NCI-H2196 (cell line): ENCODE measurements around the gene ANKH.

Experiments used
- DNase-seq: peaks from one replicate; lab custom pipeline; 2025; ENCODE audit not compliant: unreplicated experiment; lab: John Stamatoyannopoulos, UW

The ANKH gene

DNA sequence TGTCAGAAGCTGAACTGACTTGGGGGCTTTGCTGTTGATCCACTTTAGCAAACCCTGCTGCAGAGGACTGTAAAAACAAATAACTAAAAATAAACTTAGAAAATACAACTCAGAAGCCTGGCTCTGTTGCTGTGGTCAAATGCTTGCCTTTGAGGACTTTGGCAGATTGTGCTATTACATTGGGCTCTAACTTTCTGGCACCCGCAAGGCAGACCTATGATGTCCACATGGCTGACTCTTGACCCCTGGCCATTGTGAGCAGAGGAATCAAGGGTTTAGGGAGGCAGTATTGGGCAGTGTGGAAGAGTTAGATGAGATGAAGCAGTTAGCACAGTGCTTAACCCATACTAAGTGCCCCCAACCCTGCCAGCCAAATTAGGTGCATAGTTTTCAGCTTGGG lies 173.1 kb downstream of the ANKH start:
- DNase-seq: no peak

DNA sequence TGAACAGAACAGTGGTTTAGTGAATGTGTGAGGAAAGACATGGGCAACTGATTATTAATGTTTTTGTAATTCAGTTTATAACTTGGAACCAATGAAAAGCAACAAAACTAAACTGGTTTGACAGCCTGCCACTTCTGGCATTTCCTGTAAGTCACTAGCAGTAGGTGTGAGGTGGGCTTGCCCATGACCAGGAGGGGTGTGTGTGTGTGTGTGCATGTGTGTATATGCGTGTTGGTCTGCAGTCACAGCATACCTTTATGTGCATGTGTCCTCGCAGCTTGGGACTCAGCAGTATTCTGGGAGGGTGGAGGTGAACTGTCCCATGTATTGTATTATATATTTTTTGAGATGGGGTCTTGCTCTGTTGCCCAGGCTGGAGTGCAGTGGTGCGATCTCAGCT lies 174.7 kb downstream of the ANKH start:
- DNase-seq: no peak

- no peak for DNase-seq
Measured at GRCh38 chr5:14696057-14696456, 175.5 kb downstream of the ANKH start.

DNA sequence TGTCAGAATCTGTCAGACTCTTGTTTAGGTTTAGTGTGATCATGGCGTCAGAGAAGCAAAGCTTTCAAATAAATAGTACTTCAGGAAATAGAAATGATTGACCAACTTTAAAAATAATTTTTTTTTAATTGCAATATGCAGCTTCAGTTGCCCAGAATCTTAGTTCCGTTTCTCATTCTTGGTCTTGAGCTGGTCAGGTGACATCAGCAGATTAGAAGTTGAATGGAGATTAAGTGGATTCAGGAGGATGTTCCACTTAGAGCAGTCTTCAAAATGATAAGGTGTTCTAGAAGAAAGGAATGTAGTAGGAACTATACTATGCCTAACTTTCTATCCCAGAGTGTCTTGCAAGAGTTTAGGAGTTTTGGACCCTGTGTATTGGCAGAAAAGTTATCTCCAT lies 176.4 kb downstream of the ANKH start:
- DNase-seq: no peak

- no peak for DNase-seq
Measured at GRCh38 chr5:14693070-14693469, 178.5 kb downstream of the ANKH start.

DNA sequence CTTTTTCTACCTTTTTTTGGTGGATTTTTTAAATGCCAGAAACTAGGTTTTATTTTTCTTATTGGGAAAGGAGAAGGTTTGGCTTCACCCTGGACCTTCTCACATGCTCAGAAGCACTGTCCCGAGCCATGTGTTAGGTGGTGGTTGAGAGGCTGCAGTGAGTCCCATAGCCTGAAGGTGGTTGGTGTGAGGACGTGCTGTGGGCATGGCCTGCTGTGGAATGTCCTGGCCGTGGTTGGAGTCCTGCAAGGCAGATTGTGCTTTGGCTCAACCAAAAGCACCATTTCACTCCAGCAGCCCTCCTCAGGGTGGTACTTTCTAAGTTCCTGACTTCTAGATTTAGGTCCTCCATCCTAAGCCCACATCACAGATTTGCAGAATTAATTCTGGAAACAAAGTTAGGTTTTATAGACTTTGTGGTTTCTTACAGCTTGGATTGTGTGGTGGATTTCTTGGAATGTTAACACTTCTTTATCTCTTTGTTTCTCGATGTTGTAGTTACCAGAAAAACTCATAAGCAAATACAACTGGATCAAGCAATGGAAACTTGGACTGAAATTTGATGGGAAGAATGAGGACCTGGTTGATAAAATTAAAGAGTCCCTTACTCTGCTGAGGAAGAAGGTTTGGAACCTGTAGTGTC lies 184.4 kb downstream of the ANKH start:
- DNase-seq: no peak

GRCh38 chr5:14686517-14686916 lies 185.1 kb downstream of the ANKH start:
- no peak for DNase-seq

- DNase-seq: peak; percentile 8
Measured at GRCh38 chr5:14685757-14686156, 185.8 kb downstream of the ANKH start.

DNA sequence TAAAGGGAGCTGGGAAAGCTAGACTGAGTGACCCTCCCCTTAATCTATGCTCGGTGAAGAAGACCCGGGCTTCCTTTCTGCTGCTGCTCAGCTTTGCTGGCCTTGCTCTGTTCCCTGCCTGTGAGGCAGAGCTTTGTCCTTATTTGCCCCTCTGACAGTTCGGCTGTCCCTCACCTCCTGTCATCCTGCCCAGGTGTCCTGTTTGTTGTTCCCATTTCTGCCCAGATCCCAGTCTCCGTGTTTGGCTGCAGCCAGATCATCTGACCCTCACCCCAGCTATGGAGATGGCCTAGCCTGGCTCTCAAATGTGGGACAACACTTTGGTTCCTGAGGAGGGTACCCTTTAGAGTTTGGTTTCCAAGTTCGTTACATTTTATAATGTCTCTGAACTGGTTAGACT lies 186.8 kb downstream of the ANKH start:
- no peak for DNase-seq

- no peak for DNase-seq
Measured at GRCh38 chr5:14683906-14684455, 187.6 kb downstream of the ANKH start.

GRCh38 chr5:14681236-14681752 lies 190.3 kb downstream of the ANKH start:
- DNase-seq: no peak

DNA sequence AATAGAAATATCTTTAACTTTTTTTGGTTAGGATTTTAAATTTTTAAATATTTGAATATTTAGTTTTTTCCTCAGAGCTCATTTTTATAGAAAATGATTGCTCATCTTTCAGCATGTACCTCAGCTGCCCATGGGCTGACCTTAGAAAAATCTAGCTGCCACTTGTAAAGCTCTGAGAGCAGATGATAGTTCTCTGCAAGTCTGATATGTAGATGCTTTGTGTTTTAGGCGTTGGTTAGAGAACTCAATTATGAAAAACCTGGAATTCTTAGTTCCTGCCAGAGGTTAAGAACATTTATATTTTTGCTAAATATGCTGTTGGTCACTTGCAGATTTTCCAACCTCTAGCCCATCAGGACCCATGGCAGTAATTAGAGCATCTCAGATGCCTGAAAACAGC lies 192.0 kb downstream of the ANKH start:
- DNase-seq: no peak

GRCh38 chr5:14678773-14679334 lies 192.7 kb downstream of the ANKH start:
- DNase-seq: no peak

DNA sequence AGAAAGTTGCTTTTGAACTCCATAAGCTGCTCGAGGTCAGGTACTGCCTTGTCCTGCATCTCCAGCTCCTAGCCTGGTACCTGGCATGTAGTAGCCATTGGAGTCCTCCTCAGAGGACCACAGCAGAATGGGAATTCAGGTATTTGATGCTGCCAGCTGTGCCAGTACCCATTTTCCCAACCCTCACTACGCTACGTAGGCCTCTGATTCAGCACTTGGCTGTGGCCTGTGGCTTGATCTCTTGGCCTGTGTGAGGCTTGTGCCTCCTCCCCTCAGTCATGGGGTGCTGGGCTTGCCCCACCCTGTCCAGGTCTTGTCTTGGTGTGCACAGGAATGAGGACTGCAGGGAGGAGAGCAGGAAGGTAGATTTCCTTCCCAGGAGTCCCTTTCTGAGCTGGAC lies 195.3 kb downstream of the ANKH start:
- no peak for DNase-seq

GRCh38 chr5:14675865-14676300 lies 195.7 kb downstream of the ANKH start:
- no peak for DNase-seq

- DNase-seq: no peak
Measured at GRCh38 chr5:14674983-14675854, 196.4 kb downstream of the ANKH start.

- DNase-seq: no peak
Measured at GRCh38 chr5:14673443-14673842, 198.1 kb downstream of the ANKH start.

GRCh38 chr5:14672484-14673394 lies 198.8 kb downstream of the ANKH start:
- DNase-seq: no peak

- DNase-seq: no peak
Measured at GRCh38 chr5:14672082-14672481, 199.5 kb downstream of the ANKH start.

GRCh38 chr5:14671414-14671813 lies 200.2 kb downstream of the ANKH start:
- no peak for DNase-seq

DNA sequence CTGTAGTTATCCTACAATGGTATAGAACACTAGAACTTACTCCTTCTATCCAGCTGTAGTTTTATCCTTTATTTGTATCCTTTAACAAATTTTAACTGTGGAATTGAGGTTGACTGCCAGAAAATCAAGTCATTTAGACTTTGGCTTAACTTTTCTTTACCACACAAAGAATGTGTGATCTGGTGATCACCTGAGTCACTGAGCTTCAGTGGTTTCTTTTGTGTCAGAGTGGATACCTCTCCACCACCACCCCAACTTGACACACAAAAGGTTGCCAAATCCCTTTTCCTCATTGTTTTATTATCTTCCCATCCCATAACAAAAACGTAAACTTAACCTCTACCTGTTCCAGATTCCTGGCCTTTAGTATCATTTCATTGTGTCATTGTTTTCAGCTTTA lies 201.6 kb downstream of the ANKH start:
- no peak for DNase-seq
